Measurements from ENCODE around the gene RGS14. TPM values are rescaled to one million over a fixed set of nuclear protein-coding genes. Genes with fewer than 3 reads are reported as not detected.
A peak's percentile ranks its signal among the peaks of the same experiment; 100 is the strongest.

The RGS14 gene
- total and polyA plus RNA-seq, 2 experiments from 2014 or later, result 23.5 to 37.9 TPM

DNA sequence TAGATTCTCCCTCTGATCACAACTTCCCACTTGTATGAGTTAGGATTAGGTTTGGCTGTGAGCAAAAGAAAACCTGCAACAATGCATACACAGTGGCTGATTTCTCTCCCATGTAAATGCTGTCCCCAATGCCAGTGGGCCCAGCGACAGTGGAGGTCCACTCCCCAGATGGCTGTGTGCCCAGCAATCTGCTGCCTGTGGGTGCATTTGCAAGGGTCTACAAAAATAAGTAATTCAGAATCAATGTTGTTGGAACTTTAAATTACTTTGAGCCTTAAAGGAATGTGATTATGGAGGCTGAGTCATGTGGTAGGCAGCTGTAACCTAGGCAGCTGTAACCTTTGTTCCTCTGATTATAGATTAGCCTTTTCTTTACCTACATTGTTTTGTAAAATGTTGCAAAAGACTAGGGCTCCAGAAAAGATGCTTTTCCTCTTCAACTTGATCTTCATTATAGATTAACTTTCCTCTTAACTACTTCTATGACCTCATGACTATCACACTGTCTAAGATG, 31.8 kb upstream of the RGS14 start:
- Mint-ChIP-seq H3K27ac (peak overlapping the region; percentile 94), H3K4me1 (peaks cover 12% of the 10 kb centered on the region), H3K9me3 (no peaks in the 10 kb centered on the region), H3K4me3 (no peak overlapping the region; the same call in 2 of the 3 replicates), H3K36me3 (ENCODE audit: low read depth) (peaks cover 12% of the 10 kb centered on the region), H3K27me3 (ENCODE audit: insufficient read depth, low read depth, poor library complexity) (peaks cover 10% of the 10 kb centered on the region)
- H3F3A ChIP-seq (replicated peaks; ENCODE audit: low read depth), result no peaks in the 10 kb centered on the region; the same call in 1 of the 2 replicates
- 0 out of 2 replicates have a peak, but pooled peaks cover 7% of the 10 kb centered on the region for H3K79me2 ChIP-seq (replicated peaks; ENCODE audit: insufficient read depth)
- DNase-seq (ENCODE audit: low spot score), result peak; percentile 47
- no peak overlapping the region for H3K4me3 ChIP-seq
- ATAC-seq, result peak; percentile 46
- H3K4me2 ChIP-seq, result peak overlapping the region; percentile 8
- H3K4me1 ChIP-seq (ENCODE audit: insufficient read depth), result peaks cover 9% of the 10 kb centered on the region
- H3K9me2 ChIP-seq (ENCODE audit: insufficient read depth), result no peaks in the 10 kb centered on the region
- TF ChIP-seq, protein P1, sequence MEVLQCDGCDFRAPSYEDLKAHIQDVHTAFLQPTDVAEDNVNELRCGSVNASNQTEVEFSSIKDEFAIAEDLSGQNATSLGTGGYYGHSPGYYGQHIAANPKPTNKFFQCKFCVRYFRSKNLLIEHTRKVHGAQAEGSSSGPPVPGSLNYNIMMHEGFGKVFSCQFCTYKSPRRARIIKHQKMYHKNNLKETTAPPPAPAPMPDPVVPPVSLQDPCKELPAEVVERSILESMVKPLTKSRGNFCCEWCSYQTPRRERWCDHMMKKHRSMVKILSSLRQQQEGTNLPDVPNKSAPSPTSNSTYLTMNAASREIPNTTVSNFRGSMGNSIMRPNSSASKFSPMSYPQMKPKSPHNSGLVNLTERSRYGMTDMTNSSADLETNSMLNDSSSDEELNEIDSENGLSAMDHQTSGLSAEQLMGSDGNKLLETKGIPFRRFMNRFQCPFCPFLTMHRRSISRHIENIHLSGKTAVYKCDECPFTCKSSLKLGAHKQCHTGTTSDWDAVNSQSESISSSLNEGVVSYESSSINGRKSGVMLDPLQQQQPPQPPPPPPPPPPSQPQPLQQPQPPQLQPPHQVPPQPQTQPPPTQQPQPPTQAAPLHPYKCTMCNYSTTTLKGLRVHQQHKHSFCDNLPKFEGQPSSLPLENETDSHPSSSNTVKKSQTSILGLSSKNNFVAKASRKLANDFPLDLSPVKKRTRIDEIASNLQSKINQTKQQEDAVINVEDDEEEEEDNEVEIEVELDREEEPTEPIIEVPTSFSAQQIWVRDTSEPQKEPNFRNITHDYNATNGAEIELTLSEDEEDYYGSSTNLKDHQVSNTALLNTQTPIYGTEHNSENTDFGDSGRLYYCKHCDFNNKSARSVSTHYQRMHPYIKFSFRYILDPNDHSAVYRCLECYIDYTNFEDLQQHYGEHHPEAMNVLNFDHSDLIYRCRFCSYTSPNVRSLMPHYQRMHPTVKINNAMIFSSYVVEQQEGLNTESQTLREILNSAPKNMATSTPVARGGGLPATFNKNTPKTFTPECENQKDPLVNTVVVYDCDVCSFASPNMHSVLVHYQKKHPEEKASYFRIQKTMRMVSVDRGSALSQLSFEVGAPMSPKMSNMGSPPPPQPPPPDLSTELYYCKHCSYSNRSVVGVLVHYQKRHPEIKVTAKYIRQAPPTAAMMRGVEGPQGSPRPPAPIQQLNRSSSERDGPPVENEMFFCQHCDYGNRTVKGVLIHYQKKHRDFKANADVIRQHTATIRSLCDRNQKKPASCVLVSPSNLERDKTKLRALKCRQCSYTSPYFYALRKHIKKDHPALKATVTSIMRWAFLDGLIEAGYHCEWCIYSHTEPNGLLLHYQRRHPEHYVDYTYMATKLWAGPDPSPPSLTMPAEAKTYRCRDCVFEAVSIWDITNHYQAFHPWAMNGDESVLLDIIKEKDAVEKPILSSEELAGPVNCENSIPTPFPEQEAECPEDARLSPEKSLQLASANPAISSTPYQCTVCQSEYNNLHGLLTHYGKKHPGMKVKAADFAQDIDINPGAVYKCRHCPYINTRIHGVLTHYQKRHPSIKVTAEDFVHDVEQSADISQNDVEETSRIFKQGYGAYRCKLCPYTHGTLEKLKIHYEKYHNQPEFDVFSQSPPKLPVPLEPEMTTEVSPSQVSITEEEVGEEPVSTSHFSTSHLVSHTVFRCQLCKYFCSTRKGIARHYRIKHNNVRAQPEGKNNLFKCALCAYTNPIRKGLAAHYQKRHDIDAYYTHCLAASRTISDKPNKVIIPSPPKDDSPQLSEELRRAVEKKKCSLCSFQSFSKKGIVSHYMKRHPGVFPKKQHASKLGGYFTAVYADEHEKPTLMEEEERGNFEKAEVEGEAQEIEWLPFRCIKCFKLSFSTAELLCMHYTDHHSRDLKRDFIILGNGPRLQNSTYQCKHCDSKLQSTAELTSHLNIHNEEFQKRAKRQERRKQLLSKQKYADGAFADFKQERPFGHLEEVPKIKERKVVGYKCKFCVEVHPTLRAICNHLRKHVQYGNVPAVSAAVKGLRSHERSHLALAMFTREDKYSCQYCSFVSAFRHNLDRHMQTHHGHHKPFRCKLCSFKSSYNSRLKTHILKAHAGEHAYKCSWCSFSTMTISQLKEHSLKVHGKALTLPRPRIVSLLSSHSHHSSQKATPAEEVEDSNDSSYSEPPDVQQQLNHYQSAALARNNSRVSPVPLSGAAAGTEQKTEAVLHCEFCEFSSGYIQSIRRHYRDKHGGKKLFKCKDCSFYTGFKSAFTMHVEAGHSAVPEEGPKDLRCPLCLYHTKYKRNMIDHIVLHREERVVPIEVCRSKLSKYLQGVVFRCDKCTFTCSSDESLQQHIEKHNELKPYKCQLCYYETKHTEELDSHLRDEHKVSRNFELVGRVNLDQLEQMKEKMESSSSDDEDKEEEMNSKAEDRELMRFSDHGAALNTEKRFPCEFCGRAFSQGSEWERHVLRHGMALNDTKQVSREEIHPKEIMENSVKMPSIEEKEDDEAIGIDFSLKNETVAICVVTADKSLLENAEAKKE (CRISPR knock-in tag; IDR thresholded peaks at IDR 0.05), result no peak
- no peak overlapping the region for H2AFZ ChIP-seq
- H3K27me3 ChIP-seq (ENCODE audit: insufficient read depth), result no peaks in the 10 kb centered on the region
- H3K27ac ChIP-seq (ENCODE audit: low read depth), result peak overlapping the region; percentile 83
- H4K20me1 ChIP-seq (replicated peaks; ENCODE audit: insufficient read depth), result 0 out of 2 replicates have a peak, but pooled peaks cover 3% of the 10 kb centered on the region
- no peaks in the 10 kb centered on the region for H3K36me3 ChIP-seq (ENCODE audit: insufficient read depth)

DNA sequence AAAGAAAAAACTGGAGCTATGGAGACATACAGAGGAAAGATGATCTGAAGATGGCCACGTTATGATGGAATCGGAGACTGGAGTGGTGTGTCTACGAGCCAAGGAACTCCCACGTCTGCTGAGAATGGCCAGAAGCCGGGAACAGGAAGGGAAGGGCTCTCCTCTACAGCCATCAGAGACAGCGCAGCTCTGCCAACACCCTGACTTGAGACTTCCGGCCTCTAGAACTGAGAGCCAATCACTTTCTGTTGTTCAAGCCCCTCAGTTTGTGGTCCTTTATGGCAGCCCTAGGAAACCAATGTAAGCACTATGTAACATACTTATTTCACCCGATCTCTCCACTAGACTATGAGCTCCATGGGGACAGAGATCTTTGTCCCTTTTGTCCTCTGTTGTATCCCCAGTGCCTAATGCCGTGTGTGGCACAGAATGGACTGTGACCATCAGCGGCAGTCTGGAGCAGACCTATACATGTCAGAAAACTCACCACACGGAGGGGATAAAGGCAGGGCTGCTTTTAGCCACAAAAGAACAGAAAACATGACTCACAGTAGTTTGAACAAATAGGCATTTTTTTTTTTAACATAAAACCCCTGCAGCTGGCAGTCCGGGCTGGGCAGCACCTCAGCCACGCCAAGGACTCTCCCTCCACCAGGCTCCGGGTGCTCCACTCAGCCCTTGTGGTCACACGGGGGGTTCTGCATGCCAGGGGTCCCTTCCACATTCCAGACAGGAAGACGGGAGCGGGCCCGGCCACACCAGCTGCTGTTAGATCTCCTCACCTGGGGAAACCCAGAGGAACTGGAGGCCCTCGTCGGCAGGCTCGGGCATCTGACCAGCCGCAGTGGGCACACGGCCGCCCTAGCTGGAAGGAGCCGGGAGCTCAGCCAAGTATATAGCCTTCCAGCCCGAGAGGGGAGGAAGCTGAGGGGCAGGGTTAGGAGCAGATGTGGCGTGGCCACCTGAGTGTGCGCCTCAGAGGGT, 29.9 kb upstream of the RGS14 start:
- Mint-ChIP-seq H3K27me3 (ENCODE audit: insufficient read depth, low read depth, poor library complexity) (peaks cover 10% of the 10 kb centered on the region), H3K4me3 (no peak overlapping the region), H3K9me3 (no peaks in the 10 kb centered on the region), H3K36me3 (ENCODE audit: low read depth) (peaks cover 20% of the 10 kb centered on the region), H3K4me1 (peaks cover 12% of the 10 kb centered on the region), H3K27ac (peak overlapping the region; percentile 38)
- Histone ChIP-seq H3K9me2 (ENCODE audit: insufficient read depth) (no peaks in the 10 kb centered on the region), H3K4me1 (ENCODE audit: insufficient read depth) (peaks cover 9% of the 10 kb centered on the region), H3K36me3 (ENCODE audit: insufficient read depth) (no peaks in the 10 kb centered on the region), H3K79me2 (replicated peaks; ENCODE audit: insufficient read depth) (0 out of 2 replicates have a peak, but pooled peaks cover 7% of the 10 kb centered on the region), H3K27ac (ENCODE audit: low read depth) (peak overlapping the region; percentile 72), H3K4me3 (no peak overlapping the region), H3K4me2 (no peak overlapping the region), H3K27me3 (ENCODE audit: insufficient read depth) (no peaks in the 10 kb centered on the region), H2AFZ (no peak overlapping the region), H4K20me1 (replicated peaks; ENCODE audit: insufficient read depth) (peaks cover 3% of the 10 kb centered on the region; the same call in 1 of the 2 replicates), H3F3A (replicated peaks; ENCODE audit: low read depth) (no peaks in the 10 kb centered on the region; the same call in 1 of the 2 replicates)
- TF ChIP-seq ZNF114 (CRISPR knock-in tag; IDR thresholded peaks at IDR 0.05) (no peak), STAT1 (IDR thresholded peaks at IDR 0.05; ENCODE audit: unreplicated experiment) (no peak)
- ATAC-seq, result peak; percentile 15; the same call in 1 of the 3 replicates
- no peak for DNase-seq (ENCODE audit: low spot score)

All from GM23338 (cell line).